Measurements from ENCODE around the gene STARD13. TPM values are rescaled to one million over a fixed set of nuclear protein-coding genes. Genes with fewer than 3 reads are reported as not detected.

Gene STARD13
- polyA plus RNA-seq, 1 donor (not counting 4 experiments of a cell fraction or from before 2014, with no cell fraction given): 11.9 TPM

GRCh38 chr13:33331962-33332361, 46.4 kb upstream of the STARD13 start:
- H3K27me3 ChIP-seq (ENCODE audit: control insufficient read depth, extremely low read depth, insufficient read depth, low read length): no peaks in the 10 kb centered on the region
- no peak for DNase-seq (ENCODE audit: low read depth, low spot score)
- no peak overlapping the region for H3K27ac ChIP-seq (ENCODE audit: control insufficient read depth, insufficient read depth, low read length)
- no peak overlapping the region for H3K9ac ChIP-seq (ENCODE audit: control insufficient read depth, extremely low read depth, insufficient read depth, low read length)
- no peaks in the 10 kb centered on the region for H3K4me1 ChIP-seq (ENCODE audit: control insufficient read depth, extremely low read depth, insufficient read depth, low read length)
- no peaks in the 10 kb centered on the region for H3K36me3 ChIP-seq (ENCODE audit: control insufficient read depth in 2 of 2, extremely low read depth in 1 of 2, insufficient read depth in 2 of 2, low read length in 2 of 2)
- dilution Hi-C loops (cut with MboI; ENCODE audit: extremely low pct_ligation_motif_present, low sequenced_read_pairs): no loop called here
- H4K20me1 ChIP-seq (ENCODE audit: control insufficient read depth, extremely low read depth, insufficient read depth, low read length): no peaks in the 10 kb centered on the region
- no peak for FAIRE-seq
- no peaks in the 10 kb centered on the region for H3K9me1 ChIP-seq (ENCODE audit: control insufficient read depth, extremely low read depth, insufficient read depth, low read length)
- H3K4me3 ChIP-seq (ENCODE audit: control insufficient read depth in 2 of 3, extremely low read depth in 1 of 3, insufficient read depth in 2 of 3, low read depth in 1 of 3, low read length in 3 of 3): no peak overlapping the region
- H3K79me2 ChIP-seq (ENCODE audit: control insufficient read depth, insufficient read depth, low read length): no peaks in the 10 kb centered on the region
- H3K9me3 ChIP-seq (ENCODE audit: control insufficient read depth, low read depth, low read length): no peaks in the 10 kb centered on the region
- TF ChIP-seq CTCF (optimal IDR thresholded peaks at IDR 0.05 in 1 of 3, IDR thresholded peaks at IDR 0.05 in 1 of 3, conservative IDR thresholded peaks at IDR 0.05 in 1 of 3; ENCODE audit: extremely low read depth in 1 of 3, insufficient read depth in 2 of 3, low read length in 3 of 3): no peak
- TF ChIP-seq EZH2 (IDR thresholded peaks at IDR 0.05; ENCODE audit: low read length): no peak
- H2AFZ ChIP-seq (ENCODE audit: control insufficient read depth, low read length): no peak overlapping the region
- no peak overlapping the region for H3K4me2 ChIP-seq (ENCODE audit: control insufficient read depth, extremely low read depth, insufficient read depth, low read depth, low read length)

GRCh38 chr13:33330483-33330882, 44.9 kb upstream of the STARD13 start:
- Histone ChIP-seq H4K20me1 (ENCODE audit: control insufficient read depth, extremely low read depth, insufficient read depth, low read length) (no peaks in the 10 kb centered on the region), H3K4me3 (ENCODE audit: control insufficient read depth in 2 of 3, extremely low read depth in 1 of 3, insufficient read depth in 2 of 3, low read depth in 1 of 3, low read length in 3 of 3) (no peak overlapping the region), H3K4me1 (ENCODE audit: control insufficient read depth, extremely low read depth, insufficient read depth, low read length) (no peaks in the 10 kb centered on the region), H3K9ac (ENCODE audit: control insufficient read depth, extremely low read depth, insufficient read depth, low read length) (no peak overlapping the region), H2AFZ (ENCODE audit: control insufficient read depth, low read length) (no peak overlapping the region), H3K27me3 (ENCODE audit: control insufficient read depth, extremely low read depth, insufficient read depth, low read length) (no peaks in the 10 kb centered on the region), H3K36me3 (ENCODE audit: control insufficient read depth in 2 of 2, extremely low read depth in 1 of 2, insufficient read depth in 2 of 2, low read length in 2 of 2) (no peaks in the 10 kb centered on the region), H3K9me1 (ENCODE audit: control insufficient read depth, extremely low read depth, insufficient read depth, low read length) (no peaks in the 10 kb centered on the region), H3K79me2 (ENCODE audit: control insufficient read depth, insufficient read depth, low read length) (no peaks in the 10 kb centered on the region), H3K27ac (ENCODE audit: control insufficient read depth, insufficient read depth, low read length) (no peak overlapping the region), H3K9me3 (ENCODE audit: control insufficient read depth, low read depth, low read length) (no peaks in the 10 kb centered on the region), H3K4me2 (ENCODE audit: control insufficient read depth, extremely low read depth, insufficient read depth, low read depth, low read length) (no peak overlapping the region)
- DNase-seq (ENCODE audit: low read depth, low spot score): no peak
- FAIRE-seq: no peak
- no peak for TF ChIP-seq EZH2 (IDR thresholded peaks at IDR 0.05; ENCODE audit: low read length)
- TF ChIP-seq CTCF (optimal IDR thresholded peaks at IDR 0.05 in 1 of 3, IDR thresholded peaks at IDR 0.05 in 1 of 3, conservative IDR thresholded peaks at IDR 0.05 in 1 of 3; ENCODE audit: extremely low read depth in 1 of 3, insufficient read depth in 2 of 3, low read length in 3 of 3): no peak
- dilution Hi-C loops (cut with MboI; ENCODE audit: extremely low pct_ligation_motif_present, low sequenced_read_pairs): no loop called here
